ENCODE data around the gene SYF2.
"Not testable (repeated sequence)": the region's sequence is repeated elsewhere in the genome, so short reads cannot be mapped to it uniquely, and the experiment has no call there.

The SYF2 gene

DNA sequence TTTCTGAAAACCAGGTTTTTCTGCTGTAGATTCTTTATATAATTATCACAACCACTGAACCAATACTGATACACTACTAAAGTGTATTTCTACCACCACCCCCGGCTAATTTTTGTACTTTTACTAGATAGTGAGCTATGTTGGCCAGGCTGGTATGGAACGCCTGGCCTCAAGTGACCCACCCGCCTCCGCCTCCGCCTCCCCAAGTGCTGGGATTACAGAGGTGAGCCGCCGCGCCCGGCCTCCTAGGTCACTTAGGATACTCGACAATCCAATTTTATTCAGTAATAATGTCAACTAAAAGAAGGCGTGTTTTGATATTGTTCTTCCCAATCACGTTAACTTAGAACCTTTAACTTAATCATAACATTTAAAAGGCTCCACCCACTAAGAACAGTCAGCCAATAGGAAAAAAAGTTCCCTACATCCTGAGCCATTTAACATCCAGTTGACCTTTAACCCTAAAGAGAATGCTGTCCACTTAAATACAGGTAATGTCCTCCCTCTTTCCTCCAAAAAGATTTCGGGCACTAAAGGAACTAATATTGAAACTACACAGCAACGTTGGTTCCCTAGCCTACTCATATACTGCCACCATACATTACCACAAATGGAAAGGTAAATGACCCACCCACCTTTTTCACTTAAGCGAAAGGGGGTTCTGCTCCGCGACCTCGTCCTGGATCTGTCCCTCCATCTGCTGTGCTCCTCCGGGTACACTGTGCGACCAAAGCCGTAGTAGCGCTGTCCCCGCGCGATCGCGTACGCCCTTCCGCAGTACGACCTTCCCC is 13.7 kb upstream of the SYF2 start:
- DNase-seq, result no peak

GRCh38 chr1:25245393-25245792 is 13.1 kb upstream of the SYF2 start:
- no peak for DNase-seq

- DNase-seq, result no peak
Measured at GRCh38 chr1:25243907-25244306, 11.6 kb upstream of the SYF2 start.

DNA sequence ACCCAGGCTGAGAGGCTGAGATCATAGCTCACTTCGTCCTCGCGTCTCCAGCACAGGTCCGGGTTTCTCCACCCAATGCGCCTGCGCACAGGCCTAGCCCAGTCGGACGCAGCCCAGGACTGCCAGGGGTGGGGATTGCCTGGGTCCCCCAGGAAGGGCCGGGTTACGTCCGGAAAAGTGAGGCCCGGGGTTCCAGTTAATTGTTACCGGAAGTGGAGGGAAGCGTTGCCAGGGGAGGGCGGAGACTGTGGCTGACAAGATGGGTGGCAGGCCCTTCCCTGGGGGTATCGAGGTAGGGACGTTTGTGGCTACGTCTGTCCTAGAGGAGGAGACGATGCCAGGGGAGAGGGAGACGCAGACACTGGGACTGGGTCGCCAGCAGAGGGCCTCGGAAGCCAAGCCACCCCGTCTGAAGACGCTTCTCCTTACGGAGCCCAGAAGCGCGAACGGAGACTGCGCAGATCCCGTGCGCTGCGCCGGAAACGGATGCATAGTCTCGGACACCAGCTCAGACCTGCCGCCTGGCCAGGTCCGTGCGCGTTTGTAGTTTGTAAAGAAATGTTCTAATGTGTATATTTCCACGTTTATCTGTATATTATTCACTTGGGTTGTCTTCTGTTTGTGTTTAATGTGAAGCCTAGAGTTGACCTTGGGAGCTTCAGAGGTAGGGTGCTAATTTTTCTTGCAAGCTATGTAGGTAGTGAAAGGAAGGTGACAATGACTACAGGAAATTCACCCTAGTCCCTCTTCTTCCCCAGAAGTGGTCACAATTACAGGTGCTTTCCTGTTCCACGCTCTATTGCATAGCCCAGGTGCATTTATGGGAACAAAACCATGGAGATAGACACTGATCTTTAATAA is 7.6 kb upstream of the SYF2 start:
- DNase-seq, result no peak

- DNase-seq, result no peak
Measured at GRCh38 chr1:25238046-25238445, 5.7 kb upstream of the SYF2 start.

DNA sequence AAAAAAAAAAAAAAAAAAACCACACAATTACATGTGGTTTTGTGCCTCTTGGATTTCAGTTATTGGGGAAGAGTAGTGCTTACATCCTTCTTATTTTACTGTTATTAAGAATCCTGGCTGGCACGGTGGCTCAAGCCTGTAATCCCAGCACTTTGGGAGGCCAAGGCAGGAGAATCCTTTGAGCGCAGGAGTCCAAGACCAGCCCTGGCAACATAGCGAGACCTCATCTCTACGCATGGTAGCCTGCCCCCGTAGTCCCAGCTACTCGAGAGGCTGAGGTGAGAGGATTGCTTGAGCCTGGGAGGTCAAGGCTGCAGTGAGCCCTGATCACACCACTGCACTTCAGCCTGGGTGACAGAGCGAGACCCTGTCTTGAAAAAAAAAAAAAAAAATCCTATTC is 4.0 kb upstream of the SYF2 start:
- not testable (repeated sequence) for DNase-seq

DNA sequence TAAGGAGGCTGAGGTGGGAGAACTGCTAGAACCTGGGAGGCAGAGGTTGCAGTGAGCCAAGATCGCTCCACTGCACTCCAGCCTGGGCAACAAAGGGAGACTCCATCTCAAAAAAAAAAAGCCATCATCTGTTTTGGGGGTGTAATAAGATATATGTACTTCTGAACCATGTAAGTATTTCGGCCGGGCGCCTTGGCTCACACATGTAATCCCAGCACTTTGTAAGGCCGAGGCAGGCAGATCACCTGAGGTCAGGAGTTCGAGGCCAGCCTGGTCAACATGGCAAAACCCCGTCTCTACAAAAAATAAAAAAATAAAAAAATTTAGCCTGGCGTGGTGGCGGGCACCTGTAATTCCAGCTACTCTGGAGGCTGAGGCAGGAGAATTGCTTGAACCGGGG is 3.1 kb upstream of the SYF2 start:
- not testable (repeated sequence) for DNase-seq

GRCh38 chr1:25232866-25233784 is 823 bp upstream of the SYF2 start:
- peak; percentile 60 to 76 for DNase-seq

DNA sequence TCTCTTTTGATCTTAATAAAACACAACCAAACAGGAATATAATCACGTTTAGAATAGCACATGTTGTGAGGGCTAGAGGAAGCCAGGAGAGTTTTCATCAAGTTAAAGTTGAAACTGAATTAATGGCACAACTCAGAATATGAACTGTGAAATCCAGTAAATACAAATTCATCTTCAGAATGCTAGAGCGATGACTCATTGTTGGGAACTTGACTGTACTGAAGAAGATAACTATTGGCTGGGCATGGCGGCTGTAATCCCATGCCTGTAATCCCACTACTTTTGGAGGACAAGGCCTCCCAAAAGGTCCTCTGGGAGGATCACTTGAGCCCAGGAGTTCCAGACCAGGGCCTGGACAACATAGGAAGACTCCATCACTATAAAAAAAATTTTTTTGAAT is 8.8 kb downstream of the SYF2 start:
- no peak for DNase-seq

DNA sequence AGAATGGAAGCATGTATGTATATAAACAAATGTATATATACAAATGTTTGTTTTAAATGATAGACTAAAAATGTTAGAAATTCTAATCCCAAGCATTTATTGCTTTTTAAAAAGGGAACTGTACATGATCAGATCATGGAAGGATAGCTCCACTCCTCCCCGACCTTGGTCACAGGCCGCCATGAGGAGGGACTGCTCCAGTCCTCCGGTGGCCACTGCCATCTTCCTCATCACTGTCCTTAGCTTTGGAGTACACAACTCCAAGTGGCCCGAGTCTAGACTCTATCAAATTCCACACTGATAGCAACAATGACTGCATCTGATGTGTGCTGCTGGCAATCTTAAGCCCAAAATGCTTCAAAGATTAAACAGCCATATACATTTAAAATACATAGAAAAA is 9.7 kb downstream of the SYF2 start:
- DNase-seq, result no peak

DNA sequence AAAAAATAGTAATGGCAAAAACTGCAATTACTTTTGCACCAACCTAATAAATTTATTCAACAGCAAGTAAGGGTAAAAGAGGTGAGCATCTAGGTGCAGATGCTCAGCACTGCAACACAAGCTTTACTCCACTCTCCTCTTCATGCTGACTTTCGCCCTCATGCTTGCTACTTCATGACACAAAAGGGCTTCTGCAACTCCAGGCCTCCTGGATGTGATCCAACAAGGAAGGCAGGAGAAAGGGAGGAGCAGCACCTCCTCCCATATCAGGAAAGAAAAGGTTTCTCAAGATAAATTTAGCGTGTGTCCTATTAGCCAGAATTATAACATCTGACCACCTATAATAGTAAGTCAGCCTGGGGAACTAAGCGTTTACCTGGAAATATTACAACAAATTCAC is 11.6 kb downstream of the SYF2 start:
- DNase-seq, result no peak

DNA sequence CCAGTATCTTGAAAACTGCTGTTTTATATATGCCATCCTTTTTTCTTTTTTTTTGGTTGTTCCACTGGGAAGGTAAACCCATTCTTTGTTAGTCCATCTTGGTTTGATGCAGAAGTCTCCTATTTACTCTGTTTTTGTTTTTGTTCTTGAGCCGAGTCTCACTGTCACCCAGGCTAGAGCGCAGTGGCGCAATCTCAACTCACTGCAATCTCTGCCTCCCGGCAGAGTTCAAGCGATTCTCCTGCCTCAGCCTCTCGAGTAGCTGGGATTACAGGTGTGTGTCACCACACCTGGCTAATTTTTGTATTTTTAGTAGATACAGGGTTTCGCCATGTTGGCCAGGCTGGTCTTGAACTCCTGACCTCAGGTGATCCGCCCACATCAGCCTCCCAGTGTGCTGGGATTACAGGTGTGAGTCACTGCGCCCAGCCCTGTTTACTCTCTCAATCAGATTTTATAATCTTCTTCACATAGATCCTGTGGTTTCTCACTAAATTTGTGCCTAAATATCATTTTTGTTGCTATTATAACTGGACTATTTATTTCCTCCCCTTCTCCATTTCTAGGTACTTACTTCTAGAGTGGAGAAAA is 12.5 kb downstream of the SYF2 start:
- no peak for DNase-seq

GRCh38 chr1:25217598-25218232 is 14.6 kb downstream of the SYF2 start:
- no peak for DNase-seq

DNA sequence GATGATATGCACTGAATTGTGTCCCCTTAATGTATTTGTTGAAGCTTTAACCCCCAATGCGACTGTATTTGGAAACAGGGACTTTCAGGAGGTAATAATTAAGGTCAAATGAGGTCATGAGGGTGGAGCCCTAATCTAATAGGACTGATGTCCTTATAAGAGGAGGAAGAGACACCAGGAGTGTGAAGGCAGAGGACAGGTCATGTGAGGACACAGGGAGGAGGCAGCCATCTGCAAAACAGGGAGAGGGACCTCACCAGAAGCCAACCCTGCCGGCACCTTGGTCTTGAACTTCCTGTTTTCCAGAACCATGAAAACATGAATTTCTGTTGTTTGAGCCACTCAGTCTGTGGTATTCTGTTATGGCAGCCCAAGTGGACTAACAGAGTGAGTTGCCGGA is 15.3 kb downstream of the SYF2 start:
- no peak for DNase-seq

DNA sequence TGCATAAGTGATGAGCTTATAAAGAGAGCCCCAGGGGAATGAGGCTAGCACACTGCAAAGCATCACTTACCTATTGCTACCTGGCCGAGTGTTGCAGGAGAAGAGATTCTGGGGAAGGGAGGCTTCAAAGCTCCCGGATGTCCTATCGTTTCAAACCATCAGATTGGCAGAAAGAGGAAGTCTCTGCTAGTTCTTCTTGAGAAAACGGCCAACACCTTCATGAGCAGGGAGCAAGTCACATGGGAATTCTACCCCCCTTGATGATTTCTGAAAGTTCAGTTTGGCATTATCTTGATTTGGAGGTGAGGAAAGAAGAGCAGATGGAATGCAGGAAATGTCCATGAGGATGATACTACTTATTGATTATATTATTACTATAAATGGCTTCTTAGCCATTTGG is 16.2 kb downstream of the SYF2 start:
- no peak for DNase-seq

- no peak for DNase-seq
Measured at GRCh38 chr1:25212725-25213124, 19.6 kb downstream of the SYF2 start.

GRCh38 chr1:25210728-25211127 is 21.6 kb downstream of the SYF2 start:
- DNase-seq, result no peak

DNA sequence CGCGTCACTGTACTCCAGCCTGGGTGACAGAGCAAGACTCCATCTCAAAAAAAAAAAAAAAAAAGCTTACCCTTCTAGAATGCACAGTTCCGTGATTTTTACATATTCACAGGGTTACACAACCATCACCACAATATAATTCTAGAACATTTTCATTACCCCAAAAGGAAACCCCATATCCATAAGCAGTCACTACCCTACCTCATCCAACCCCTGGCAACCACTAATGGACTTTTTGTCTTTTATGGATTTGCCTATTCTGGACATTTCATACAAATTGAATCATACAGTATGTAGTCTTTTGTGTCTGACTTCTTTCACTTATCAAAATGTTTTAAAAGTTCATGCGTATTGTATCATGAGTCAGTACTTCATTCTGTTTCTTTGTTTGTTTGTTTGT is 22.8 kb downstream of the SYF2 start:
- DNase-seq, result no peak

GRCh38 chr1:25208561-25209222 is 23.6 kb downstream of the SYF2 start:
- DNase-seq, result no peak

DNA sequence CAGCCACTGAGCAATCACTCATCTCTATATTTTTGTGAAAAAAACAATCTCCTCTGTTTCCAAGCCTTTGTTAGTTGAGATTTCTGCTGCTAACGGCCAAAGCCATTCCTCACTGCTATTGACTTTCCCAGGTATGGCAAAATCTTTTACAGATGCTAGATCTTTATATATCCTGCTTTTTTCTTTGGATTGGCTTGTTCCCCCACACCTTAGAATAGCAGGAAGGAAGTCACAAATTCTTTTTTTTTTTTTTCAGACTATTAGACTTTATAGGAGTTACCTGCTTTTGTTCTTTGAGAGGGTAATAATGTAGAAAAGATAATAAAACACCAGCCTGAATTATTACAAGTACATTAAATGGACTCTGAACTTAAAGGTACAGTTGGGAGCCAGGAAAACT is 24.2 kb downstream of the SYF2 start:
- no peak for DNase-seq

DNA sequence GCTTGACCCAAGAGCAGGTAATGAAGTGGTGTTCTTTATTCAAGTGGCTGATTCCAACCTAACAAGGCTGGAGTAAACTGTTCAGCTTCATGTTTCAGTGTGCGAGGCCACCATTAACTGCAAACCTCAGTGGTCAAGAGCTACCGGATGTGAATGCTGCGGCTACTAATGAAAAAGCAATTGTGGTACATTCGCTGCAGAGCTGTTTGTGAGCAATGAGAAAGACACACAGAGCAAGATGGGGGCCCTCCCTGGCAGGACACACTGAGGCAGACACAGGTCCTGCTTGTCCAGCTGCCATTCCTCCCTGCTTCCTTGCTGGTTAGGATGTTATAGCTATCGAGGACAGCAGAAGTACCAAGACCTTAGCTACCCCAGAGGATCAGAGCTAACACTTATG is 26.1 kb downstream of the SYF2 start:
- no peak for DNase-seq

- no peak for DNase-seq
Measured at GRCh38 chr1:25205786-25206185, 26.5 kb downstream of the SYF2 start.

Measured in NCI-H446 (cell line).